22Rv1 (cell line): ENCODE results near the gene TIMM9.

ENCODE experiments used
- ZFX ChIP-seq: fragments of 450-650 bp; IDR thresholded peaks from 2 replicates; pipeline ENCODE4 v1.6.1; 2017; ENCODE audit warnings: antibody characterized with exemption, borderline replicate concordance
- TF ChIP-seq, protein P1 (sequence below): fragments of 450-650 bp; IDR thresholded peaks from 2 replicates; pipeline ENCODE4 v1.5.1; 2017; ENCODE audit warnings: mild to moderate bottlenecking

- TF ChIP-seq, protein P1, sequence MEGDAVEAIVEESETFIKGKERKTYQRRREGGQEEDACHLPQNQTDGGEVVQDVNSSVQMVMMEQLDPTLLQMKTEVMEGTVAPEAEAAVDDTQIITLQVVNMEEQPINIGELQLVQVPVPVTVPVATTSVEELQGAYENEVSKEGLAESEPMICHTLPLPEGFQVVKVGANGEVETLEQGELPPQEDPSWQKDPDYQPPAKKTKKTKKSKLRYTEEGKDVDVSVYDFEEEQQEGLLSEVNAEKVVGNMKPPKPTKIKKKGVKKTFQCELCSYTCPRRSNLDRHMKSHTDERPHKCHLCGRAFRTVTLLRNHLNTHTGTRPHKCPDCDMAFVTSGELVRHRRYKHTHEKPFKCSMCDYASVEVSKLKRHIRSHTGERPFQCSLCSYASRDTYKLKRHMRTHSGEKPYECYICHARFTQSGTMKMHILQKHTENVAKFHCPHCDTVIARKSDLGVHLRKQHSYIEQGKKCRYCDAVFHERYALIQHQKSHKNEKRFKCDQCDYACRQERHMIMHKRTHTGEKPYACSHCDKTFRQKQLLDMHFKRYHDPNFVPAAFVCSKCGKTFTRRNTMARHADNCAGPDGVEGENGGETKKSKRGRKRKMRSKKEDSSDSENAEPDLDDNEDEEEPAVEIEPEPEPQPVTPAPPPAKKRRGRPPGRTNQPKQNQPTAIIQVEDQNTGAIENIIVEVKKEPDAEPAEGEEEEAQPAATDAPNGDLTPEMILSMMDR, result no peak
- no peak for TF ChIP-seq ZFX
Observed at GRCh38 chr14:58439476-58439875, 12.1 kb upstream of the TIMM9 start.
